HAP-1 (cell line): ENCODE data around the gene TRAK1.

Experiments used
- DNase-seq, 2 experiments: peaks; one replicate each; pipeline ENCODE4 v3.0.0-alpha.2; 2016 to 2020; ENCODE audit warnings: low spot score in 2 of 2
- H3K27me3 ChIP-seq: fragments of 250-450 bp; sonication (Bioruptor Pico); 2 replicates; pipeline ENCODE4 v1.5.1; 2020; ENCODE audit warnings: low read depth, mild to moderate bottlenecking, moderate library complexity
- H3K36me3 ChIP-seq: fragments of 250-450 bp; sonication (Bioruptor Pico); replicated peaks from 2 replicates; pipeline ENCODE4 v1.5.1; 2020; ENCODE audit warnings: mild to moderate bottlenecking
- H3K4me1 ChIP-seq: fragments of 250-450 bp; sonication (Bioruptor Pico); 2 replicates; pipeline ENCODE4 v1.5.1; 2020; ENCODE audit warnings: mild to moderate bottlenecking
- H3K4me3 ChIP-seq: fragments of 250-450 bp; sonication (Bioruptor Pico); 2 replicates; pipeline ENCODE4 v1.5.1; 2020; ENCODE audit warnings: mild to moderate bottlenecking, moderate library complexity
- H3K9me3 ChIP-seq: fragments of 250-450 bp; sonication (Bioruptor Pico); 2 replicates; pipeline ENCODE4 v1.5.1; 2020; ENCODE audit warnings: mild to moderate bottlenecking, moderate library complexity
- in situ Hi-C: fragments of 300-500 bp; cut with MboI; formaldehyde crosslinking; loops from 3 replicates; pipeline ENCODE4 v1.14.3; 2020; ENCODE audit warnings: low sequenced_read_pairs, inconsistent platforms, mixed read lengths

TRAK1 gene

DNA sequence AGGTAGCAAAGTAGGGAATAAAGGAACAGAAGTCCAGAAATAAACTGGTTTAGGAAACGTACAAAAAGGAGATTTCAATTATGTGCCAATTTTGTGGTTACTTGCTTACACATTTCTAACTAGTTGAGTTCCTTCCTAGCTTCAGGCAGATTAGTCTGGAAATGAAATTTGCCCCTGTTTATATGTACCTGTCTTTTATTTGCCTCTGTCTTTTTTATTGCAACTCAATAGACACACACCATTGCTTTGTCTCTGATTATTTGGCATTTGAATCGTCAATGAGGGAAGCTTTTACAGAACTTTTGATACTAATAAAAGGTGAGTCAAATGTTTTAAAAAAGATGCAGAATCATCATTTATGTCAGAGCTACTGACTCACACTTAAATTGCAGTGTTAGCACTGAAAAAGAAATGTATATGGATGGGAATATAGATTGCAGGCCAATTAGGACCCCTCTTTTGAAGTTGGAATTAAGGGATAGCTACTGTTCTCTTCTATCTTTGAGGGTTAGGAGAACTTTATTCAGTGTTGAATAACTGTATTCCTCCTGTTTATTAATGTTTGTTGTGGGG is 60.5 kb downstream of the TRAK1 start:
- H3K4me1 ChIP-seq = peaks cover 27% of the 10 kb centered on the region
- H3K4me3 ChIP-seq = no peak overlapping the region
- no peaks in the 10 kb centered on the region for H3K9me3 ChIP-seq
- DNase-seq = no peak
- in situ Hi-C loops = no loop called here
- no peaks in the 10 kb centered on the region for H3K36me3 ChIP-seq
- H3K27me3 ChIP-seq = no peaks in the 10 kb centered on the region

DNA sequence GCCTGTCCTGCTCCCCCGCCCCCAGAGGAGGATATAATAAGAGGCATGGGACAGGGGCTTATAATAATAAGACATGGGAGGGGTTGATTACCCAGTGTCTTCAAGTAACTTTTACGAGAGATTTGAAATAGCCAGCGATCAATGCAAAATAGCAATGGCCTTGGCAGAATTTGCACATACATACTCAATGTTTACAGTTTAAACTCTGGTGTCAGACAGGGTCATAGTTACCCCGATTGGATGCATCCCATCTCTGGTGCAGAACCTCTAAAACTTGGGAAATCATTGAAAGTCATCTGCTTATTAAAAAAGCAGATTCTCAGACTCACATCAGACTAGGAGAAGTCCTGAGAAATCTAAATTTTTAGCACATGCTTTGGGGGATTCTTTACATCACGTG is 61.0 kb downstream of the TRAK1 start:
- no peaks in the 10 kb centered on the region for H3K27me3 ChIP-seq
- peaks cover 27% of the 10 kb centered on the region for H3K4me1 ChIP-seq

DNA sequence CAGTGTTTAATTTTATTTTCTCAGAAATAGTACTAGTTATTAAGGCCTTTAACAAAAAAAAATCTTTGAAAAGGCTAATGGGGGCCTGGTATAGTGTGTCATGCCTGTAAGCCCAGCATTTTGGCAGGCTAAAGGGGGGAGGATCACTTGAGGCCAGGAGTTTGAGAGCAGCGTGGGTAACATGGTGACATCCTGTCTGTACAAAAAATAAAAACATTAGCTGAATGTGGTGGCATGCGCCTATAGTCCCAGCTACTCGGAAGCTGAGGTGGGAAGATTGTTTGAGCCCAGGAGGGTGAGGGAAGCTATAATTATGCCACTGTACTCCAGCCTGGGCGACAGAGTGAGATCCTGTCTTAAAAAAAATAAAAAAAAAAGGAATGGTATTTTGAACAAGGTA is 61.9 kb downstream of the TRAK1 start:
- no peak for DNase-seq
- in situ Hi-C loops = no loop called here
- H3K4me1 ChIP-seq = peaks cover 27% of the 10 kb centered on the region
- H3K27me3 ChIP-seq = no peaks in the 10 kb centered on the region
- no peaks in the 10 kb centered on the region for H3K36me3 ChIP-seq
- H3K9me3 ChIP-seq = no peaks in the 10 kb centered on the region
- no peak overlapping the region for H3K4me3 ChIP-seq

More for the DNA sequence above, 61.0 kb downstream of the TRAK1 start:
- DNase-seq = no peak
- in situ Hi-C loops = no loop called here
- no peaks in the 10 kb centered on the region for H3K9me3 ChIP-seq
- H3K4me3 ChIP-seq = no peak overlapping the region
- no peaks in the 10 kb centered on the region for H3K36me3 ChIP-seq

GRCh38 chr3:42157540-42158538 is 66.7 kb downstream of the TRAK1 start:
- Histone ChIP-seq H3K27me3 (no peaks in the 10 kb centered on the region), H3K4me3 (no peak overlapping the region), H3K36me3 (no peaks in the 10 kb centered on the region), H3K4me1 (peaks cover 6% of the 10 kb centered on the region; the same call in 1 of the 2 replicates), H3K9me3 (no peaks in the 10 kb centered on the region)
- no peak for DNase-seq
- in situ Hi-C loops = no loop called here

DNA sequence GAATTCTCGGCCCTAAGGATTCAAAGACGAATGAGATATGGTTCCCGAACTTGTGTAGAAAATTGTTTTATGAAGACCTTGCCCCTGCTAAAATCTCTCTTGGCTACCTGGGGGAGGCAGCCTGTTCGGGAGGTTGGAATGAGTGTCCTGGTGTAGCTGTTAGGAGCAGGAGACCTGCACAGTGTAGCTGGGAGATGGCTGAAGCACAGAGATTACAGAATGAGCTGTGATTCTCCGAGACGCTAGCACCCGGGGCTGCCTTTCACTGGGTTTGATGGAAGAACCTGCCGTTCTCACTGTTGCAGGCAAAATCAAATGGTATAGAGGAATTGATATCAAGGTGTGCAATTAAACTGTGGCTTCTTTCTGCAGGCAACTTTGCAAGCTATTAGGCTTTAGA is 68.0 kb downstream of the TRAK1 start:
- H3K4me3 ChIP-seq = no peak overlapping the region
- H3K9me3 ChIP-seq = no peaks in the 10 kb centered on the region
- H3K4me1 ChIP-seq = 0 out of 2 replicates have a peak, but pooled peaks cover 6% of the 10 kb centered on the region
- no peak for DNase-seq
- in situ Hi-C loops = no loop called here
- H3K36me3 ChIP-seq = no peaks in the 10 kb centered on the region
- H3K27me3 ChIP-seq = no peaks in the 10 kb centered on the region

- no peaks in the 10 kb centered on the region for H3K9me3 ChIP-seq
- H3K27me3 ChIP-seq = no peaks in the 10 kb centered on the region
- peak overlapping the region; percentile 4; the same call in 1 of the 2 replicates for H3K4me3 ChIP-seq
- DNase-seq = peak in 1 of 2 experiments; percentile 76
- 0 out of 2 replicates have a peak, but pooled peaks cover 6% of the 10 kb centered on the region for H3K4me1 ChIP-seq
- in situ Hi-C loops = no loop called here
- H3K36me3 ChIP-seq = no peaks in the 10 kb centered on the region
These were observed 68.7 kb downstream of the TRAK1 start for GRCh38 chr3:42159706-42160472.

GRCh38 chr3:42161050-42161935 is 70.1 kb downstream of the TRAK1 start:
- Histone ChIP-seq H3K4me3 (no peak overlapping the region), H3K27me3 (no peaks in the 10 kb centered on the region), H3K4me1 (0 out of 2 replicates have a peak, but pooled peaks cover 6% of the 10 kb centered on the region), H3K9me3 (no peaks in the 10 kb centered on the region), H3K36me3 (no peaks in the 10 kb centered on the region)
- in situ Hi-C loops = no loop called here
- DNase-seq = no peak

- Histone ChIP-seq H3K36me3 (no peaks in the 10 kb centered on the region), H3K4me1 (0 out of 2 replicates have a peak, but pooled peaks cover 6% of the 10 kb centered on the region), H3K9me3 (no peaks in the 10 kb centered on the region), H3K4me3 (no peak overlapping the region), H3K27me3 (no peaks in the 10 kb centered on the region)
- in situ Hi-C loops = no loop called here
- no peak for DNase-seq
These were observed 71.3 kb downstream of the TRAK1 start for GRCh38 chr3:42162462-42162861.

- no peaks in the 10 kb centered on the region for H3K27me3 ChIP-seq
- no peaks in the 10 kb centered on the region for H3K9me3 ChIP-seq
- no peak for DNase-seq
- no peaks in the 10 kb centered on the region for H3K36me3 ChIP-seq
- no peak overlapping the region for H3K4me3 ChIP-seq
- H3K4me1 ChIP-seq = 0 out of 2 replicates have a peak, but pooled peaks cover 6% of the 10 kb centered on the region
- in situ Hi-C loops = no loop called here
These were observed 72.6 kb downstream of the TRAK1 start for GRCh38 chr3:42163622-42164244.

GRCh38 chr3:42164656-42165055 is 73.5 kb downstream of the TRAK1 start:
- Histone ChIP-seq H3K9me3 (no peaks in the 10 kb centered on the region), H3K4me1 (no peaks in the 10 kb centered on the region), H3K27me3 (no peaks in the 10 kb centered on the region), H3K36me3 (no peaks in the 10 kb centered on the region), H3K4me3 (no peak overlapping the region)
- in situ Hi-C loops = no loop called here
- no peak for DNase-seq

GRCh38 chr3:42165211-42165610 is 74.1 kb downstream of the TRAK1 start:
- in situ Hi-C loops = no loop called here
- Histone ChIP-seq H3K4me1 (no peaks in the 10 kb centered on the region), H3K4me3 (no peak overlapping the region), H3K9me3 (no peaks in the 10 kb centered on the region), H3K27me3 (no peaks in the 10 kb centered on the region), H3K36me3 (no peaks in the 10 kb centered on the region)
- DNase-seq = no peak

GRCh38 chr3:42166214-42166613 is 75.1 kb downstream of the TRAK1 start:
- H3K4me3 ChIP-seq = no peak overlapping the region
- in situ Hi-C loops = no loop called here
- no peak for DNase-seq
- H3K4me1 ChIP-seq = no peaks in the 10 kb centered on the region
- H3K9me3 ChIP-seq = no peaks in the 10 kb centered on the region
- no peaks in the 10 kb centered on the region for H3K27me3 ChIP-seq
- no peaks in the 10 kb centered on the region for H3K36me3 ChIP-seq
